GM21390 (cell line): ENCODE measurements around the gene RAD9A.

Experiments used
- ATAC-seq: cut with Tn5 transposase; IDR thresholded peaks from one replicate; pipeline ENCODE4 v1.9.1; 2021; ENCODE audit not compliant: unreplicated experiment

Gene RAD9A

GRCh38 chr11:67438158-67438902 lies 46.5 kb downstream of the RAD9A start:
- ATAC-seq = no peak

- no peak for ATAC-seq
Observed at GRCh38 chr11:67439321-67440228, 47.8 kb downstream of the RAD9A start.

DNA sequence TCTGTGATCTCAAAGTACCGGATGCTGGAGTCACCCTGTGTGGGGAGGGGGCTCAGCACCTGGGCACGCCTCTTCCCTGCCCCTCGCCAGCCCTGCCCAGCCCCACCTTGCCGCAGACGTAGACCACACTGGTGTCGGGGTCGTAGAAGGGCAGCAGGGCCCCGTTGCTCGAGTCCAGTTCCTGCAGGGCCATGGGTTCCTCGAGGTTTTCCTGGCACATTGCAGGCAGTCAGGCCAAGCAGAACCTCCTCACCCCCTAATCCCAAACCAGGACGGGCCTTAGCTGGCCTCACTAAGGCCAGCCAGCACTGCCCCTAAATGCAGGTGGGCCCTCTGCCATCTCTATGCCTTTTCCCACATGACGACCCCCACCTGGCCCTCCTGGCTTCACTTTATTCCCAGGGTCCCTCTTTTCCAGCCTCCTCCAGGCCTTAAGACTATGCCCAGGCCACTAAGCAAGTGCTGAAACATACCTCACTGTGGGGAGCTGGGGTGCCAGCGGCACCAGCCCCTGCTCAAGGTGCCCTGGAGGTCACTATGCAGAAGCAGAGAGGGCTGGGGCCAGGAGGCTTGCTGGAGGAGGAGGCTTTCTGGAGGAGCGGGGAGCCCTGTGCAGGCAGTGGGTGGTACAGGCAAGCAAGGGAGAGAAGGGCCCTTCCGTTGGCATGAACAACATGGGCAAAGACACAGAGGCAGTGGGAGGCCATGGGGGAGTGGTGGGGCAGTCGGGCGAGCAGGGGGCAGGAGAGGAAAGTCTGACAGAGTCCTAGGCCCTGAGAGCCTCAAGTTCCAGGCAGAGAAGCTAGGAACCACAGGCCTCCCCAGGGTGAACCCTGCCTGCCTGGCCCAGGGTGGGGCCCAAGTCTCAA lies 48.7 kb downstream of the RAD9A start:
- no peak for ATAC-seq

DNA sequence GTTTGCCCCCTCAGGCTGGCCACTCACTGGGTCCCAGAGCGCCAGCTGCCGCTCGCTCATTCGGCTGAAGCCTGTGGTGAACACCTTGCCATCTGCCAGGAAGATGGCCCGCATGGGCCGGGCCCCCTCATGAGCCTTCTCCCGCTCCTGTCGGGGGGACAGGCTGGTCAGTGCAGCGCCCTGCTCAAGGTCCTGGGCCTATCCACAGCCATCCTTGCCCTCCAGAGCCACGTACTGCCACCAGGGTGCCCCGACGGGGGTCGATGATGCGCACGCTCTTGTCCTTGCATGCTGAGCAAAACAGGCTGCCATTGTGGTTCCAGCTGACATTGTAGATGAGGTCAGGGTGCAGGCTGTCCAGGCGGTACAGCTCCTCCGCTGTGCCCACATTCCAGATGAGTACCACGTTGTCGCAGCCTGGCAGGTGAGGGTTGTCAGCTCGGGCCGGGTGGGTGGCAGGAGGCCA lies 49.3 kb downstream of the RAD9A start:
- no peak for ATAC-seq

- ATAC-seq = no peak
Observed at GRCh38 chr11:67441731-67442351, 50.1 kb downstream of the RAD9A start.

GRCh38 chr11:67442504-67443404 lies 51.0 kb downstream of the RAD9A start:
- no peak for ATAC-seq

DNA sequence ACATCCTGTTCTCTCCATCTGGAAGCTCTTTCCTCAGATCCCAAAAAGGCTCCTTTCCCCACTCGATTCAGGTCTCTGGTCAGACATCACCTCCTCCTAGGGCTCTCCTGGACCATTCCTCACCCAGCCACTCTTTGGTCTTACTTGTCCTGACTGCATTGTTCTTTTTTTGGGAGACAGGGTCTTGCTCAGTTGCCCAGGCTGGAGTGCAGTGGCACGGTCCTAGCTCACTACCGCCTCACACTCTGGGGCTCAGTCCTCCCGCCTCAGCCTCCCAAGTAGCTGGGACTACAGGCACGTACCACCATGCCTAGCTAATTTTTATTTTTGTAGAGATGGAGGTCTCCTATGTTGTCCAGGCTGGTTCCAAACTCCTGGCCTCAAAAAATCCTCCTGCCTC lies 53.7 kb downstream of the RAD9A start:
- no peak for ATAC-seq
